HG03097 (cell line): ENCODE measurements around the gene EBF3.

Experiments used
- ATAC-seq: cut with Tn5 transposase; IDR thresholded peaks from one replicate; pipeline ENCODE4 v1.9.1; 2021; ENCODE audit not compliant: unreplicated experiment, low FRiP score

Gene EBF3

GRCh38 chr10:129878835-129879234 is 85.2 kb downstream of the EBF3 start:
- ATAC-seq, result no peak

GRCh38 chr10:129877773-129878371 is 86.2 kb downstream of the EBF3 start:
- ATAC-seq, result no peak

- no peak for ATAC-seq
These were observed 87.2 kb downstream of the EBF3 start for GRCh38 chr10:129876838-129877237.

GRCh38 chr10:129875993-129876726 is 87.9 kb downstream of the EBF3 start:
- ATAC-seq, result no peak

GRCh38 chr10:129873351-129873750 is 90.7 kb downstream of the EBF3 start:
- ATAC-seq, result no peak

- ATAC-seq, result no peak
These were observed 92.1 kb downstream of the EBF3 start for GRCh38 chr10:129871966-129872365.

- no peak for ATAC-seq
These were observed 93.0 kb downstream of the EBF3 start for GRCh38 chr10:129870961-129871621.

GRCh38 chr10:129870474-129870757 is 93.7 kb downstream of the EBF3 start:
- ATAC-seq, result no peak

GRCh38 chr10:129869596-129870473 is 94.2 kb downstream of the EBF3 start:
- ATAC-seq, result no peak

- no peak for ATAC-seq
These were observed 95.5 kb downstream of the EBF3 start for GRCh38 chr10:129868449-129869035.

GRCh38 chr10:129867631-129868179 is 96.4 kb downstream of the EBF3 start:
- ATAC-seq, result no peak

- ATAC-seq, result no peak
These were observed 97.2 kb downstream of the EBF3 start for GRCh38 chr10:129866894-129867293.

- no peak for ATAC-seq
These were observed 98.1 kb downstream of the EBF3 start for GRCh38 chr10:129865960-129866359.

GRCh38 chr10:129865413-129865812 is 98.7 kb downstream of the EBF3 start:
- ATAC-seq, result no peak

- ATAC-seq, result no peak
These were observed 99.4 kb downstream of the EBF3 start for GRCh38 chr10:129864601-129865126.

- ATAC-seq, result no peak
These were observed 100.0 kb downstream of the EBF3 start for GRCh38 chr10:129864082-129864481.

- ATAC-seq, result no peak
These were observed 100.8 kb downstream of the EBF3 start for GRCh38 chr10:129863201-129863663.

GRCh38 chr10:129861776-129862531 is 102.1 kb downstream of the EBF3 start:
- no peak for ATAC-seq

GRCh38 chr10:129860396-129860795 is 103.7 kb downstream of the EBF3 start:
- no peak for ATAC-seq
